ENCODE results near the gene UNG. TPM values are rescaled to one million over a fixed set of nuclear protein-coding genes. Genes with fewer than 3 reads are reported as not detected.

Gene UNG
- total and polyA plus RNA-seq, 2 of the 8 experiments (the other 6 are each of a cell fraction or from before 2014, with no cell fraction given), result 71.6 to 163 TPM

DNA sequence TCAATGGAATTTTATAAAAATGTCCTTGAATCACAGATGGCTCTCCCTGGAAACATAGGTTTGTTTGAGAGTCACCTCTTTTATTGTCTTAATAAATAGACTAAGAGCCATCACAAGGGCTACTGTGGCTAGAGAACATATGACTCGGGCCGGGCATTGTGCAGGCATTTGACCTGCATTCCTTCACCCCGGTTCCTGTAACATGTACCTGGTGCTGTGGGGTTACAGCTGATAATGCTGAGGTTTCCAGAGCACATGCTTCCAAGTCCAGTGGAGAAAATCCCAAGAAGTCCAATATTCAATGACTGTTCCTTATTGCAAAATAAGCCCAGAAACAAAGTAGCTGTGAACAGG is 18.0 kb downstream of the UNG start (continued):
- TF ChIP-seq, protein P1, sequence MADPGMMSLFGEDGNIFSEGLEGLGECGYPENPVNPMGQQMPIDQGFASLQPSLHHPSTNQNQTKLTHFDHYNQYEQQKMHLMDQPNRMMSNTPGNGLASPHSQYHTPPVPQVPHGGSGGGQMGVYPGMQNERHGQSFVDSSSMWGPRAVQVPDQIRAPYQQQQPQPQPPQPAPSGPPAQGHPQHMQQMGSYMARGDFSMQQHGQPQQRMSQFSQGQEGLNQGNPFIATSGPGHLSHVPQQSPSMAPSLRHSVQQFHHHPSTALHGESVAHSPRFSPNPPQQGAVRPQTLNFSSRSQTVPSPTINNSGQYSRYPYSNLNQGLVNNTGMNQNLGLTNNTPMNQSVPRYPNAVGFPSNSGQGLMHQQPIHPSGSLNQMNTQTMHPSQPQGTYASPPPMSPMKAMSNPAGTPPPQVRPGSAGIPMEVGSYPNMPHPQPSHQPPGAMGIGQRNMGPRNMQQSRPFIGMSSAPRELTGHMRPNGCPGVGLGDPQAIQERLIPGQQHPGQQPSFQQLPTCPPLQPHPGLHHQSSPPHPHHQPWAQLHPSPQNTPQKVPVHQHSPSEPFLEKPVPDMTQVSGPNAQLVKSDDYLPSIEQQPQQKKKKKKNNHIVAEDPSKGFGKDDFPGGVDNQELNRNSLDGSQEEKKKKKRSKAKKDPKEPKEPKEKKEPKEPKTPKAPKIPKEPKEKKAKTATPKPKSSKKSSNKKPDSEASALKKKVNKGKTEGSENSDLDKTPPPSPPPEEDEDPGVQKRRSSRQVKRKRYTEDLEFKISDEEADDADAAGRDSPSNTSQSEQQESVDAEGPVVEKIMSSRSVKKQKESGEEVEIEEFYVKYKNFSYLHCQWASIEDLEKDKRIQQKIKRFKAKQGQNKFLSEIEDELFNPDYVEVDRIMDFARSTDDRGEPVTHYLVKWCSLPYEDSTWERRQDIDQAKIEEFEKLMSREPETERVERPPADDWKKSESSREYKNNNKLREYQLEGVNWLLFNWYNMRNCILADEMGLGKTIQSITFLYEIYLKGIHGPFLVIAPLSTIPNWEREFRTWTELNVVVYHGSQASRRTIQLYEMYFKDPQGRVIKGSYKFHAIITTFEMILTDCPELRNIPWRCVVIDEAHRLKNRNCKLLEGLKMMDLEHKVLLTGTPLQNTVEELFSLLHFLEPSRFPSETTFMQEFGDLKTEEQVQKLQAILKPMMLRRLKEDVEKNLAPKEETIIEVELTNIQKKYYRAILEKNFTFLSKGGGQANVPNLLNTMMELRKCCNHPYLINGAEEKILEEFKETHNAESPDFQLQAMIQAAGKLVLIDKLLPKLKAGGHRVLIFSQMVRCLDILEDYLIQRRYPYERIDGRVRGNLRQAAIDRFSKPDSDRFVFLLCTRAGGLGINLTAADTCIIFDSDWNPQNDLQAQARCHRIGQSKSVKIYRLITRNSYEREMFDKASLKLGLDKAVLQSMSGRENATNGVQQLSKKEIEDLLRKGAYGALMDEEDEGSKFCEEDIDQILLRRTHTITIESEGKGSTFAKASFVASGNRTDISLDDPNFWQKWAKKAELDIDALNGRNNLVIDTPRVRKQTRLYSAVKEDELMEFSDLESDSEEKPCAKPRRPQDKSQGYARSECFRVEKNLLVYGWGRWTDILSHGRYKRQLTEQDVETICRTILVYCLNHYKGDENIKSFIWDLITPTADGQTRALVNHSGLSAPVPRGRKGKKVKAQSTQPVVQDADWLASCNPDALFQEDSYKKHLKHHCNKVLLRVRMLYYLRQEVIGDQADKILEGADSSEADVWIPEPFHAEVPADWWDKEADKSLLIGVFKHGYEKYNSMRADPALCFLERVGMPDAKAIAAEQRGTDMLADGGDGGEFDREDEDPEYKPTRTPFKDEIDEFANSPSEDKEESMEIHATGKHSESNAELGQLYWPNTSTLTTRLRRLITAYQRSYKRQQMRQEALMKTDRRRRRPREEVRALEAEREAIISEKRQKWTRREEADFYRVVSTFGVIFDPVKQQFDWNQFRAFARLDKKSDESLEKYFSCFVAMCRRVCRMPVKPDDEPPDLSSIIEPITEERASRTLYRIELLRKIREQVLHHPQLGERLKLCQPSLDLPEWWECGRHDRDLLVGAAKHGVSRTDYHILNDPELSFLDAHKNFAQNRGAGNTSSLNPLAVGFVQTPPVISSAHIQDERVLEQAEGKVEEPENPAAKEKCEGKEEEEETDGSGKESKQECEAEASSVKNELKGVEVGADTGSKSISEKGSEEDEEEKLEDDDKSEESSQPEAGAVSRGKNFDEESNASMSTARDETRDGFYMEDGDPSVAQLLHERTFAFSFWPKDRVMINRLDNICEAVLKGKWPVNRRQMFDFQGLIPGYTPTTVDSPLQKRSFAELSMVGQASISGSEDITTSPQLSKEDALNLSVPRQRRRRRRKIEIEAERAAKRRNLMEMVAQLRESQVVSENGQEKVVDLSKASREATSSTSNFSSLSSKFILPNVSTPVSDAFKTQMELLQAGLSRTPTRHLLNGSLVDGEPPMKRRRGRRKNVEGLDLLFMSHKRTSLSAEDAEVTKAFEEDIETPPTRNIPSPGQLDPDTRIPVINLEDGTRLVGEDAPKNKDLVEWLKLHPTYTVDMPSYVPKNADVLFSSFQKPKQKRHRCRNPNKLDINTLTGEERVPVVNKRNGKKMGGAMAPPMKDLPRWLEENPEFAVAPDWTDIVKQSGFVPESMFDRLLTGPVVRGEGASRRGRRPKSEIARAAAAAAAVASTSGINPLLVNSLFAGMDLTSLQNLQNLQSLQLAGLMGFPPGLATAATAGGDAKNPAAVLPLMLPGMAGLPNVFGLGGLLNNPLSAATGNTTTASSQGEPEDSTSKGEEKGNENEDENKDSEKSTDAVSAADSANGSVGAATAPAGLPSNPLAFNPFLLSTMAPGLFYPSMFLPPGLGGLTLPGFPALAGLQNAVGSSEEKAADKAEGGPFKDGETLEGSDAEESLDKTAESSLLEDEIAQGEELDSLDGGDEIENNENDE (IDR thresholded peaks at IDR 0.05; ENCODE audit: insufficient replicate concordance, low read length), result no peak
- TF ChIP-seq POU5F1 (IDR thresholded peaks at IDR 0.05; ENCODE audit: low read depth, low read length), result no peak
